K562 (cell line): Measurements from ENCODE around the gene WDR47. TPM values are rescaled to one million over a fixed set of nuclear protein-coding genes. Genes with fewer than 3 reads are reported as not detected.

Source experiments
- CREM ChIP-seq: IDR thresholded peaks from 2 replicates; pipeline ENCODE4 v1.6.1; 2014; ENCODE audit warnings: antibody characterized with exemption, low read depth
- ILF3 ChIP-seq: fragments of 450-650 bp; IDR thresholded peaks from 2 replicates; pipeline ENCODE4 v1.6.1; 2018; ENCODE audit warnings: antibody characterized with exemption, mild to moderate bottlenecking, moderate library complexity, borderline replicate concordance
- PHB ChIP-seq: fragments of 250-450 bp; sonication (Bioruptor Pico); IDR thresholded peaks from 2 replicates; pipeline ENCODE4 v1.5.0; 2021
- PTTG1 ChIP-seq: fragments of 450-650 bp; IDR thresholded peaks from 2 replicates; pipeline ENCODE4 v1.6.1; 2016; ENCODE audit warnings: low read depth, mild to moderate bottlenecking, missing genetic modification characterization, missing compliant biosample characterization
- RBBP5 ChIP-seq: fragments of 200-600 bp; sonication (generic); IDR thresholded peaks from 2 replicates; pipeline ENCODE4 v1.6.1; 2012; ENCODE audit warnings: borderline replicate concordance, mild to moderate bottlenecking, low read length, control low read depth, inconsistent platforms; ENCODE audit not compliant: insufficient read depth, poor library complexity, severe bottlenecking
- RFX5 ChIP-seq: IDR thresholded peaks from 2 replicates; pipeline ENCODE4 v1.6.1; 2011; ENCODE audit warnings: low read depth, mild to moderate bottlenecking, improper control_type of control experiment, low read length
- SLC30A9 ChIP-seq: fragments of 250-450 bp; sonication (Bioruptor Pico); IDR thresholded peaks from 2 replicates; pipeline ENCODE4 v1.8.0; 2022; ENCODE audit warnings: mild to moderate bottlenecking, moderate library complexity
- TCF7L2 ChIP-seq: fragments of 150-350 bp; IDR thresholded peaks from 2 replicates; pipeline ENCODE4 v1.6.1; 2016; ENCODE audit warnings: low read depth, mild to moderate bottlenecking, low read length, moderate library complexity
- ZNF217 ChIP-seq: sonication (generic); formaldehyde crosslinking; IDR thresholded peaks from 2 replicates; pipeline ENCODE4 v1.8.0; 2022; ENCODE audit warnings: mild to moderate bottlenecking, missing genetic modification reagents
- ZNF311 ChIP-seq: fragments of 250-450 bp; sonication (Bioruptor Pico); IDR thresholded peaks from 2 replicates; pipeline ENCODE4 v1.4.0; 2020; ENCODE audit warnings: mild to moderate bottlenecking, moderate library complexity
- ZNF584 ChIP-seq: fragments of 200-800 bp; sonication (Bioruptor generic); IDR thresholded peaks from 2 replicates; pipeline ENCODE4 v1.6.1; 2016; ENCODE audit warnings: low read depth, mild to moderate bottlenecking, missing genetic modification characterization, missing compliant biosample characterization
- polyA plus RNA-seq, 8 experiments: library from polyadenylated mRNA; depleted of rRNA in 4 of 8; stranded (reverse) in 5 of 8; unstranded in 3 of 8; fragments of >200 nt; fragmentation: Nextera tagmentation in 2 of 8; fragmentation: Illumina TruSeq in 1 of 8; extraction: Ambion mirVana in 2 of 8; extraction: Trizol in 1 of 8; gene quantifications; 2 replicates each; pipeline versions ENCODE4 v1.2.1 to v1.2.3, GENCODE V29; 2011 to 2014; ENCODE audit warnings: inconsistent platforms in 1 of 8, missing spikeins in 1 of 8
- total RNA-seq, 7 experiments: library from RNA; depleted of rRNA in 6 of 7; stranded (reverse); fragments of >200 nt in 6 of 7; fragmentation: Illumina TruSeq in 2 of 7; extraction: Trizol in 2 of 7; gene quantifications; 2 replicates each; pipeline versions ENCODE4 v1.2.1 to v1.2.3, GENCODE V29; 2011 to 2021; ENCODE audit warnings: low replicate concordance in 1 of 7
- TF ChIP-seq, protein P1 (sequence below): sonication (generic); formaldehyde crosslinking; IDR thresholded peaks from 2 replicates; pipeline ENCODE4 v1.8.1; 2023; ENCODE audit warnings: missing genetic modification reagents, mild to moderate bottlenecking, borderline replicate concordance
- TF ChIP-seq, protein P2 (sequence below), 3 experiments: fragments of 200-800 bp in 1 of 3; sonication (Bioruptor generic) in 1 of 3; sonication (generic) in 1 of 3; formaldehyde crosslinking in 1 of 3; IDR thresholded peaks; 2 replicates each; pipeline versions ENCODE4 v1.6.1 to v1.8.0; 2016 to 2022; ENCODE audit warnings: mild to moderate bottlenecking in 2 of 3, missing compliant biosample characterization in 2 of 3, missing genetic modification characterization in 2 of 3, missing genetic modification reagents in 1 of 3
- TF ChIP-seq, protein P3 (sequence below): fragments of 250-450 bp; sonication (Bioruptor Pico); IDR thresholded peaks from 2 replicates; pipeline ENCODE4 v1.4.0; 2020; ENCODE audit warnings: mild to moderate bottlenecking, moderate library complexity

Gene WDR47
- total and polyA plus RNA-seq, 9 of the 15 experiments (the other 6 are each of a cell fraction or from before 2014, with no cell fraction given), result 1.3 to 10.1 (median 4.9) TPM

DNA sequence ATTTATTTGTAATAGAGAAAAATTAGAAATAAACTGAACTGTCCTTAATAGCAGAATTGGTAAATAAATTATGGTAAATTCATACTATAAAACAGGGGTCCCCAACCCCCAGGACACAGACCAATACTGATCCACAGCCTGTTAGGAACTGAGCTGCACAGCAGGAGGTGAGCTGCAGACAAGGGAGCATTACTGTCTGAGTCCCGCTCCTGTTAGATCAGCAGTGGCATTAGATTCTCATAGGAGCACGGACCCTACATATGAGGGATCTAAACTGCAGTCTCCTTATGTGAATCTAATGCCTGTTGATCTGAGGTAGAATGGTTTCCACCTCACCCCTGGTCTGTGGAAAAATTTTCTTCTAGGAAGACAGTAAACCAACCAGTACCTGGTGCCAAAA is 7.5 kb downstream of the WDR47 start (continued):
- TF ChIP-seq, protein P1, sequence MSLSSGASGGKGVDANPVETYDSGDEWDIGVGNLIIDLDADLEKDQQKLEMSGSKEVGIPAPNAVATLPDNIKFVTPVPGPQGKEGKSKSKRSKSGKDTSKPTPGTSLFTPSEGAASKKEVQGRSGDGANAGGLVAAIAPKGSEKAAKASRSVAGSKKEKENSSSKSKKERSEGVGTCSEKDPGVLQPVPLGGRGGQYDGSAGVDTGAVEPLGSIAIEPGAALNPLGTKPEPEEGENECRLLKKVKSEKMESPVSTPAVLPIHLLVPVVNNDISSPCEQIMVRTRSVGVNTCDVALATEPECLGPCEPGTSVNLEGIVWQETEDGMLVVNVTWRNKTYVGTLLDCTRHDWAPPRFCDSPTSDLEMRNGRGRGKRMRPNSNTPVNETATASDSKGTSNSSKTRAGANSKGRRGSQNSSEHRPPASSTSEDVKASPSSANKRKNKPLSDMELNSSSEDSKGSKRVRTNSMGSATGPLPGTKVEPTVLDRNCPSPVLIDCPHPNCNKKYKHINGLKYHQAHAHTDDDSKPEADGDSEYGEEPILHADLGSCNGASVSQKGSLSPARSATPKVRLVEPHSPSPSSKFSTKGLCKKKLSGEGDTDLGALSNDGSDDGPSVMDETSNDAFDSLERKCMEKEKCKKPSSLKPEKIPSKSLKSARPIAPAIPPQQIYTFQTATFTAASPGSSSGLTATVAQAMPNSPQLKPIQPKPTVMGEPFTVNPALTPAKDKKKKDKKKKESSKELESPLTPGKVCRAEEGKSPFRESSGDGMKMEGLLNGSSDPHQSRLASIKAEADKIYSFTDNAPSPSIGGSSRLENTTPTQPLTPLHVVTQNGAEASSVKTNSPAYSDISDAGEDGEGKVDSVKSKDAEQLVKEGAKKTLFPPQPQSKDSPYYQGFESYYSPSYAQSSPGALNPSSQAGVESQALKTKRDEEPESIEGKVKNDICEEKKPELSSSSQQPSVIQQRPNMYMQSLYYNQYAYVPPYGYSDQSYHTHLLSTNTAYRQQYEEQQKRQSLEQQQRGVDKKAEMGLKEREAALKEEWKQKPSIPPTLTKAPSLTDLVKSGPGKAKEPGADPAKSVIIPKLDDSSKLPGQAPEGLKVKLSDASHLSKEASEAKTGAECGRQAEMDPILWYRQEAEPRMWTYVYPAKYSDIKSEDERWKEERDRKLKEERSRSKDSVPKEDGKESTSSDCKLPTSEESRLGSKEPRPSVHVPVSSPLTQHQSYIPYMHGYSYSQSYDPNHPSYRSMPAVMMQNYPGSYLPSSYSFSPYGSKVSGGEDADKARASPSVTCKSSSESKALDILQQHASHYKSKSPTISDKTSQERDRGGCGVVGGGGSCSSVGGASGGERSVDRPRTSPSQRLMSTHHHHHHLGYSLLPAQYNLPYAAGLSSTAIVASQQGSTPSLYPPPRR, result no peak
- TF ChIP-seq PHB (CRISPR knock-in tag), result no peak
- TF ChIP-seq ZNF584 (CRISPR knock-in tag), result no peak
- no peak for TF ChIP-seq SLC30A9
- TF ChIP-seq, protein P2, sequence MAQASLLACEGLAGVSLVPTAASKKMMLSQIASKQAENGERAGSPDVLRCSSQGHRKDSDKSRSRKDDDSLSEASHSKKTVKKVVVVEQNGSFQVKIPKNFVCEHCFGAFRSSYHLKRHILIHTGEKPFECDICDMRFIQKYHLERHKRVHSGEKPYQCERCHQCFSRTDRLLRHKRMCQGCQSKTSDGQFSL (CRISPR knock-in tag; IDR thresholded peaks at IDR 0.05), result no peak
- TF ChIP-seq, protein P2 (tag; IDR thresholded peaks at IDR 0.05), result no peak
- no peak for TF ChIP-seq CREM
- TF ChIP-seq ZNF311 (CRISPR knock-in tag), result no peak
- no peak for TF ChIP-seq TCF7L2
- TF ChIP-seq RFX5, result no peak
- no peak for TF ChIP-seq PTTG1 (tag)
- TF ChIP-seq, protein P3, sequence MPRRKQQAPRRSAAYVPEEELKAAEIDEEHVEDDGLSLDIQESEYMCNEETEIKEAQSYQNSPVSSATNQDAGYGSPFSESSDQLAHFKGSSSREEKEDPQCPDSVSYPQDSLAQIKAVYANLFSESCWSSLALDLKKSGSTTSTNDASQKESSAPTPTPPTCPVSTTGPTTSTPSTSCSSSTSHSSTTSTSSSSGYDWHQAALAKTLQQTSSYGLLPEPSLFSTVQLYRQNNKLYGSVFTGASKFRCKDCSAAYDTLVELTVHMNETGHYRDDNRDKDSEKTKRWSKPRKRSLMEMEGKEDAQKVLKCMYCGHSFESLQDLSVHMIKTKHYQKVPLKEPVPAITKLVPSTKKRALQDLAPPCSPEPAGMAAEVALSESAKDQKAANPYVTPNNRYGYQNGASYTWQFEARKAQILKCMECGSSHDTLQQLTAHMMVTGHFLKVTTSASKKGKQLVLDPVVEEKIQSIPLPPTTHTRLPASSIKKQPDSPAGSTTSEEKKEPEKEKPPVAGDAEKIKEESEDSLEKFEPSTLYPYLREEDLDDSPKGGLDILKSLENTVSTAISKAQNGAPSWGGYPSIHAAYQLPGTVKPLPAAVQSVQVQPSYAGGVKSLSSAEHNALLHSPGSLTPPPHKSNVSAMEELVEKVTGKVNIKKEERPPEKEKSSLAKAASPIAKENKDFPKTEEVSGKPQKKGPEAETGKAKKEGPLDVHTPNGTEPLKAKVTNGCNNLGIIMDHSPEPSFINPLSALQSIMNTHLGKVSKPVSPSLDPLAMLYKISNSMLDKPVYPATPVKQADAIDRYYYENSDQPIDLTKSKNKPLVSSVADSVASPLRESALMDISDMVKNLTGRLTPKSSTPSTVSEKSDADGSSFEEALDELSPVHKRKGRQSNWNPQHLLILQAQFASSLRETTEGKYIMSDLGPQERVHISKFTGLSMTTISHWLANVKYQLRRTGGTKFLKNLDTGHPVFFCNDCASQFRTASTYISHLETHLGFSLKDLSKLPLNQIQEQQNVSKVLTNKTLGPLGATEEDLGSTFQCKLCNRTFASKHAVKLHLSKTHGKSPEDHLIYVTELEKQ (CRISPR knock-in tag), result no peak
- no peak for TF ChIP-seq ZNF217 (CRISPR knock-in tag)
- TF ChIP-seq ILF3, result no peak
- TF ChIP-seq RBBP5, result no peak
